GM21367 (cell line): Measurements from ENCODE around the gene DELE1.

ENCODE experiments used
- ATAC-seq: cut with Tn5 transposase; IDR thresholded peaks from one replicate; pipeline ENCODE4 v1.9.1; 2021; ENCODE audit not compliant: unreplicated experiment

DELE1 gene

DNA sequence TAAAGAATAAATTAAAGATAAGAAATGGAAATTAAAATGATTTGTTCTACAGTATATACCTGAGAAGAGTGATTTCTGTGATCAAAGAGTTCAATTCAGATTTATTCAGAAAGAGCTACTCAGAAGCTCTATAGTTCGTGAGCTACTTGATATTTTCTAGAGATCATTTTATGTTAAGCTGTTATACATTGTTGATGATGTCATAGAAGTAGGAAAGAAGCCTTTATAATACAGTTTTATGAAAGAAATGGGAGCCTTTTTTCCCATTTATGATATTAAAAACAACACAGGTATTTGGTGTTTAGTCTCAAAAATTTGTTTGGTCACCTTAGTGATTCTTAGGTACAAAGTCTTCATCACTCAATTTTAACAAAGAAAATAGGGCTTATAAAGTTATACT is 66.0 kb downstream of the DELE1 start:
- ATAC-seq, result no peak
